WTC11 (cell line): ENCODE measurements around the gene DNASE1L3. TPM values are rescaled to one million over a fixed set of nuclear protein-coding genes. Genes with fewer than 3 reads are reported as not detected.
"Not testable (repeated sequence)": the region's sequence is repeated elsewhere in the genome, so short reads cannot be mapped to it uniquely, and the experiment has no call there.

Experiments
- ATAC-seq: fragments of 200-7000 bp; cut with Tn5 transposase; 2 replicates; pipeline ENCODE4 v1.10.0; 2021; ENCODE audit warnings: mild to moderate bottlenecking, moderate library complexity
- CTCF ChIA-PET: fragments of 300-600 bp; sonication (Branson Sonifier 250); formaldehyde crosslinking; loops from one replicate; lab custom pipeline; 2021; ENCODE audit warnings: antibody characterized with exemption; lab: Charles Lee
- POLR2A ChIA-PET: fragments of 350-600 bp; sonication (Branson Sonifier 250); formaldehyde crosslinking; loops from one replicate; lab custom pipeline; 2021; ENCODE audit warnings: antibody characterized with exemption; lab: Charles Lee
- DNase-seq: peaks from one replicate; pipeline ENCODE4 v3.0.0; 2021; ENCODE audit warnings: low spot score
- H3K27ac Mint-ChIP-seq: 2 replicates; pipeline ENCODE4 v1.8.0; 2021; ENCODE audit warnings: mixed read lengths
- H3K27me3 Mint-ChIP-seq: 2 replicates; pipeline ENCODE4 v1.8.0; 2021; ENCODE audit warnings: low read depth, mild to moderate bottlenecking, moderate library complexity, mixed read lengths
- H3K36me3 Mint-ChIP-seq: 2 replicates; pipeline ENCODE4 v1.8.0; 2021; ENCODE audit warnings: mixed read lengths
- H3K4me1 Mint-ChIP-seq: 2 replicates; pipeline ENCODE4 v1.8.0; 2022; ENCODE audit warnings: mixed read lengths
- H3K4me3 Mint-ChIP-seq: 2 replicates; pipeline ENCODE4 v1.8.0; 2021; ENCODE audit warnings: mild to moderate bottlenecking, moderate library complexity, mixed read lengths
- H3K9me3 Mint-ChIP-seq: 2 replicates; pipeline ENCODE4 v1.8.0; 2021; ENCODE audit warnings: mixed read lengths
- CREM ChIP-seq: sonication (generic); formaldehyde crosslinking; IDR thresholded peaks from 2 replicates; pipeline ENCODE4 v1.8.1; 2022; ENCODE audit warnings: mild to moderate bottlenecking, missing genetic modification reagents, moderate library complexity
- JAZF1 ChIP-seq: fragments of 250-450 bp; sonication (Bioruptor Pico); IDR thresholded peaks from 2 replicates; pipeline ENCODE4 v1.9.0; 2021; ENCODE audit warnings: moderate library complexity, mild to moderate bottlenecking, inconsistent platforms
- KAT7 ChIP-seq: sonication (generic); formaldehyde crosslinking; IDR thresholded peaks from 2 replicates; pipeline ENCODE4 v1.8.1; 2023; ENCODE audit warnings: missing genetic modification reagents, mild to moderate bottlenecking, borderline replicate concordance
- NR2C2 ChIP-seq: sonication (generic); formaldehyde crosslinking; IDR thresholded peaks from 2 replicates; pipeline ENCODE4 v1.8.0; 2022; ENCODE audit warnings: mild to moderate bottlenecking, missing genetic modification reagents
- TEAD1 ChIP-seq: sonication (generic); formaldehyde crosslinking; IDR thresholded peaks from 2 replicates; pipeline ENCODE4 v1.8.0; 2022; ENCODE audit warnings: mild to moderate bottlenecking, missing genetic modification reagents
- ZMAT4 ChIP-seq: fragments of 250-450 bp; sonication (Bioruptor Pico); IDR thresholded peaks from 2 replicates; pipeline ENCODE4 v1.9.0; 2021; ENCODE audit warnings: mild to moderate bottlenecking
- ZNF138 ChIP-seq: sonication (generic); formaldehyde crosslinking; conservative IDR thresholded peaks from 2 replicates; pipeline ENCODE4 v1.8.1; 2022; ENCODE audit warnings: mild to moderate bottlenecking, moderate library complexity, missing genetic modification reagents
- ZNF219 ChIP-seq: sonication (generic); formaldehyde crosslinking; IDR thresholded peaks from 2 replicates; pipeline ENCODE4 v1.8.0; 2023; ENCODE audit warnings: missing genetic modification reagents, mild to moderate bottlenecking, borderline replicate concordance
- total RNA-seq: library from RNA; stranded (reverse); gene quantifications from 3 replicates; pipeline ENCODE4 v1.2.3, GENCODE V29; 2021
- TF ChIP-seq, protein P1 (sequence below): sonication (generic); formaldehyde crosslinking; IDR thresholded peaks from 2 replicates; pipeline ENCODE4 v1.8.0; 2022; ENCODE audit warnings: mild to moderate bottlenecking, missing genetic modification reagents
- TF ChIP-seq, protein P2 (sequence below): sonication (generic); formaldehyde crosslinking; conservative IDR thresholded peaks from 2 replicates; pipeline ENCODE4 v1.8.1; 2023; ENCODE audit warnings: mild to moderate bottlenecking, low read depth, missing genetic modification reagents, moderate library complexity

Gene DNASE1L3
- total RNA-seq, 1 experiment from 2014 or later: not detected

DNA sequence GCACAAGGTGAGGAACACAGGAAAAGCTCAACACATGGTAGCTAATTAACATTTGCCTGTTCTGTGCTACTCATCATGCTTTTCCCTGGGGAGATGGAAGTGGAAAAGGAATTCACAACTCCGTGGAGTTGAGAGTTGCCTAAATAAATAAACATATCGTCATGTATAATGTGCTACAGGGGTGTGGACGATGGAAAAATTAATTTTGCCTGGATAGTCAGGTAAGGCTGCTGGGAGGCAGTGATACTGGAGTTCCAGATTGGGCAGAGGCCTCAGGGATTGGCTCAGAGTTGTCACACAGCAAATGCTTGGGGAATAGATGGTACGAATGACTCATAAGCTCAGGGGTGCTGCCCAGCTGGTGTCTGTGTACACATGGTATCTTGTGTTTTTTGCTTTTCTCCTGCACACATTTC lies 23.8 kb upstream of the DNASE1L3 start:
- CTCF ChIA-PET: interaction anchor here (1.7 to 3.3 kb wide), 3 partner anchors 17 to 47 kb away, joined by 4 to 9 read pairs (median 9); no protein-coding TSS in a partner anchor
- ATAC-seq: no peak
- peaks cover 64% of the 10 kb centered on the region for H3K27me3 Mint-ChIP-seq

DNA sequence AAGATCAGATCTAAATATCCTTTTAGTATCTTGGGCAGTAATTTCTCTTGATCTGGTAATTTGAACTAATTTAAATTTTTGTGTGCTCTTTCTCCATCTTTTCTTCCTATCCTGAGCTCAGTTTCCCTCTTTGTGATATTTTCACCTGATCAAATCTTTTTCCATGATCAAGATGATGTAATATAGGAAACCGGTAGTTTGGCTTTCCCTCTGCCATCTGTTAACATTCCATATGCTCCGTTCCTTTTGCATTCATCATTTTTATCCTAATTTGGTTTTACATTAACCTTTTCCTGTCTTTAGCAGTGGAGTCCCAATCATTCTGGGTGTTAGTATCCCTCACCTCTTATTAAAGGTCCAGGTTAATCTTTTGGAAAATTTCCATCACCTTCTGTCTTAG lies 20.9 kb upstream of the DNASE1L3 start:
- Mint-ChIP-seq H3K4me3 (no peak overlapping the region), H3K27ac (no peak overlapping the region), H3K36me3 (no peaks in the 10 kb centered on the region), H3K4me1 (peaks cover 4% of the 10 kb centered on the region), H3K9me3 (no peaks in the 10 kb centered on the region; the same call in 1 of the 2 replicates), H3K27me3 (peaks cover 43% of the 10 kb centered on the region)
- ATAC-seq (no peak), DNase-seq (no peak)
- CTCF ChIA-PET: interaction anchor here (1.0 to 2.6 kb wide), 5 partner anchors 10 to 74 kb away, joined by 4 to 16 read pairs (median 4); partner anchors contain the start of genes HTD2 and RPP14
- POLR2A ChIA-PET: no interaction called here
- TF ChIP-seq CREM (CRISPR knock-in tag) (no peak), ZNF138 (CRISPR knock-in tag) (no peak)

More for the DNA sequence above, 23.8 kb upstream of the DNASE1L3 start:
- POLR2A ChIA-PET: no interaction called here
- H3K27ac Mint-ChIP-seq: no peak overlapping the region
- no peak for DNase-seq
- H3K9me3 Mint-ChIP-seq: no peaks in the 10 kb centered on the region
- no peak overlapping the region for H3K4me3 Mint-ChIP-seq
- H3K36me3 Mint-ChIP-seq: no peaks in the 10 kb centered on the region
- peaks cover 11% of the 10 kb centered on the region for H3K4me1 Mint-ChIP-seq
- TF ChIP-seq ZNF138 (CRISPR knock-in tag) (no peak), KAT7 (no peak)

DNA sequence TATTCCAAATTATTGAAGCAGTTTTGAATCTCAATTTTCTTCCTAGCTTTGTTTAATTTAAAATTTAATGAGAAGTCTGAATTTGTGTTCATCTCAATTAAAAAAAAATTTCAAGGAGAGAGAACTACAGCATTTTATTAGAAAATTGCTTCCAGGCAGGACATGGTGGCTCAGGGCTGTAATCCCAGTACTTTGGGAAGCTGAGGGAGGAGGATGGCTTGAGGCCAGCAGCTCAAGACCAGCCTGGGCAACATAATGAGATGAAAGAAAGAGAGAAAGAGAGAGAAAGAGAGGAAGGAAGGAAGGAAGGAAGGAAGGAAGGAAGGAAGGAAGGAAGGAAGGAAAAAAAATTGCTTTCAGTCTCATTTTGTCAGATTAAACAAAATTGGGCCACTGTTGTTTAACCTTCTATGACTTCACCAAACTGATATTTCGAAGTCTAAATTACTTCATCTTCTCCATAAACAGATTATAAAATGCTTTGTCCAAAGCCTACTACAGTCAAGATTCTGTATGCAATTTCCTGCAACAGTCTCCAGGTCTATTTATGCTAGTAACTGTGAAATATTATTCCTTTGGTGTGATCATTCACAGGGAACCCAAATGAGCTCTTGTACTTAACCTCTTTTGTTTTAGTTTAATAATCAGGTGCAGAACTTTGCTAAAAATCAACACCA lies 20.2 kb upstream of the DNASE1L3 start:
- H3K4me3 Mint-ChIP-seq: no peak overlapping the region
- DNase-seq: no peak

DNA sequence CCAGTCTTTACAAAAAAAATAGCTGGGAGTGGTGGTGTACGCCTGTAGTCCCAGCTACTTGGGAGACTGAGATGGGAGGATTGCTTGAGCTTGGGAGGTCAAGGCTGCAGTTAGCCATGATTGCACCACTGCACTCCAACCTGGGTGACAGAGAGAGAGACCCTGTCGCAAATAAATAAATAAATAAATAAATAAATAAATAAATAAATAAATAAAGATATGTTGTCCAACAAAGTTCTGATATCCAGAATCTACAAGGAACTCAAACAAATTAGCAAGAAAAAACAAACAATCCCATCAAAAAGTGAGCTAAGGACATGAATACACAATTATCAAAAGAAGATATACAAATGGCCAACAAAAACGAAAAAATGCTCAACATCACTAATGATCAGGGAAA lies 17.2 kb upstream of the DNASE1L3 start:
- H3K9me3 Mint-ChIP-seq, DNase-seq, ATAC-seq, POLR2A ChIA-PET, H3K4me3 Mint-ChIP-seq, H3K36me3 Mint-ChIP-seq, H3K4me1 Mint-ChIP-seq, H3K27ac Mint-ChIP-seq: not testable (repeated sequence)
- CTCF ChIA-PET: interaction anchor here (1.1 to 1.3 kb wide), 4 partner anchors 10 to 51 kb away, joined by 3 to 6 read pairs (median 4); no protein-coding TSS in a partner anchor
- H3K27me3 Mint-ChIP-seq: peaks cover 12% of the 10 kb centered on the region

More for the DNA sequence above, 20.2 kb upstream of the DNASE1L3 start:
- Mint-ChIP-seq H3K9me3 (no peaks in the 10 kb centered on the region; the same call in 1 of the 2 replicates), H3K4me1 (no peaks in the 10 kb centered on the region), H3K27me3 (peaks cover 36% of the 10 kb centered on the region), H3K27ac (no peak overlapping the region), H3K36me3 (no peaks in the 10 kb centered on the region)
- POLR2A ChIA-PET: no interaction called here
- no peak for ATAC-seq
- CTCF ChIA-PET: interaction anchor here (0.7 to 2.6 kb wide), 7 partner anchors 10 to 75 kb away, joined by 4 to 16 read pairs (median 5); partner anchors contain the start of genes HTD2 and RPP14
- TF ChIP-seq TEAD1: no peak
- TF ChIP-seq JAZF1 (CRISPR knock-in tag): no peak
- no peak for TF ChIP-seq ZNF219 (CRISPR knock-in tag)
- TF ChIP-seq, protein P1, sequence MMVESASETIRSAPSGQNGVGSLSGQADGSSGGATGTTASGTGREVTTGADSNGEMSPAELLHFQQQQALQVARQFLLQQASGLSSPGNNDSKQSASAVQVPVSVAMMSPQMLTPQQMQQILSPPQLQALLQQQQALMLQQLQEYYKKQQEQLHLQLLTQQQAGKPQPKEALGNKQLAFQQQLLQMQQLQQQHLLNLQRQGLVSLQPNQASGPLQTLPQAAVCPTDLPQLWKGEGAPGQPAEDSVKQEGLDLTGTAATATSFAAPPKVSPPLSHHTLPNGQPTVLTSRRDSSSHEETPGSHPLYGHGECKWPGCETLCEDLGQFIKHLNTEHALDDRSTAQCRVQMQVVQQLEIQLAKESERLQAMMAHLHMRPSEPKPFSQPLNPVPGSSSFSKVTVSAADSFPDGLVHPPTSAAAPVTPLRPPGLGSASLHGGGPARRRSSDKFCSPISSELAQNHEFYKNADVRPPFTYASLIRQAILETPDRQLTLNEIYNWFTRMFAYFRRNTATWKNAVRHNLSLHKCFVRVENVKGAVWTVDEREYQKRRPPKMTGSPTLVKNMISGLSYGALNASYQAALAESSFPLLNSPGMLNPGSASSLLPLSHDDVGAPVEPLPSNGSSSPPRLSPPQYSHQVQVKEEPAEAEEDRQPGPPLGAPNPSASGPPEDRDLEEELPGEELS (CRISPR knock-in tag): no peak
- TF ChIP-seq, protein P2, sequence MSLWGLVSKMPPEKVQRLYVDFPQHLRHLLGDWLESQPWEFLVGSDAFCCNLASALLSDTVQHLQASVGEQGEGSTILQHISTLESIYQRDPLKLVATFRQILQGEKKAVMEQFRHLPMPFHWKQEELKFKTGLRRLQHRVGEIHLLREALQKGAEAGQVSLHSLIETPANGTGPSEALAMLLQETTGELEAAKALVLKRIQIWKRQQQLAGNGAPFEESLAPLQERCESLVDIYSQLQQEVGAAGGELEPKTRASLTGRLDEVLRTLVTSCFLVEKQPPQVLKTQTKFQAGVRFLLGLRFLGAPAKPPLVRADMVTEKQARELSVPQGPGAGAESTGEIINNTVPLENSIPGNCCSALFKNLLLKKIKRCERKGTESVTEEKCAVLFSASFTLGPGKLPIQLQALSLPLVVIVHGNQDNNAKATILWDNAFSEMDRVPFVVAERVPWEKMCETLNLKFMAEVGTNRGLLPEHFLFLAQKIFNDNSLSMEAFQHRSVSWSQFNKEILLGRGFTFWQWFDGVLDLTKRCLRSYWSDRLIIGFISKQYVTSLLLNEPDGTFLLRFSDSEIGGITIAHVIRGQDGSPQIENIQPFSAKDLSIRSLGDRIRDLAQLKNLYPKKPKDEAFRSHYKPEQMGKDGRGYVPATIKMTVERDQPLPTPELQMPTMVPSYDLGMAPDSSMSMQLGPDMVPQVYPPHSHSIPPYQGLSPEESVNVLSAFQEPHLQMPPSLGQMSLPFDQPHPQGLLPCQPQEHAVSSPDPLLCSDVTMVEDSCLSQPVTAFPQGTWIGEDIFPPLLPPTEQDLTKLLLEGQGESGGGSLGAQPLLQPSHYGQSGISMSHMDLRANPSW: no peak
- no peak for TF ChIP-seq KAT7
- no peak for TF ChIP-seq NR2C2 (CRISPR knock-in tag)
- no peak for TF ChIP-seq ZMAT4
